Activated CD4-positive, alpha-beta T cell treated with anti-CD3 and anti-CD28 coated beads for 24 hours (primary cell): Measurements from ENCODE around the gene GNAL.
A peak's percentile ranks its signal among the peaks of the same experiment; 100 is the strongest.
"Not testable (repeated sequence)": the region's sequence is repeated elsewhere in the genome, so short reads cannot be mapped to it uniquely, and the experiment has no call there.

ENCODE experiments used
- DNase-seq, 2 donors: peaks; one replicate each; pipeline ENCODE4 v3.0.0-alpha.2; 2020; ENCODE audit warnings: low read depth in 2 of 2

The GNAL gene

DNA sequence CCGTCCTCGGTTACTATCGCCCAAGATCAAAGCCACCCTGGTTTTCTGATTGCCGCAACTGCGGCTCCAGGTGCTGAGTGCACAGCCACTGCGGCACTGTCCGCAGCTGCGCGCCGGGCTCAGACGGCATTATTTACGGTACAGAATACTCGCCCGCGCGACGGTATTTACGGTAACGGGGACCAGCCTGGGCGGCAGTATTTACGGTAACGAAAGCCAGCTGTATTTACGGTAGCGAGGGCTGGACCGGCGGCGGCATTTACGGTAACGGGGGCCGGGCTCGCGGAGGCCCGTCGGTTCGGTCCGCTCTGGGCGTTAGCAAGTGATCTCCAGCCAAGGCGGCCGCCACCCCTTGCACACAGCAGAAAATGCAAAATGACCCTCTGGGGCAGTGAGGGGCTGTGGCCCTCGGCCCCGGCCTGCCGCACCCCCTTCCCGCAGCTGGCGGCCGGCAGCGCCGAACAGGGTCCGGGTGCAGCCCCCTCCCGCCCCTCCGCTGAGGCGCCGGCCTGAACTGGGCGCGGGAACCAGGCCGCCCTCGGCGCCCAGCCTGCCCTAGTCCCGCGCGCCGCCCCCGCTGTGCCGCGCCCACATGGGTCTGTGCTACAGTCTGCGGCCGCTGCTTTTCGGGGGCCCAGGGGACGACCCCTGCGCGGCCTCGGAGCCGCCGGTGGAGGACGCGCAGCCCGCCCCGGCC lies at the start of gene GNAL:
TSS of gene GNAL (plus strand) at position 293 of the 697 bp plus-strand sequence. CDS start at position 593, 300 bp downstream.
- peak; percentile 46 to 56 for DNase-seq

DNA sequence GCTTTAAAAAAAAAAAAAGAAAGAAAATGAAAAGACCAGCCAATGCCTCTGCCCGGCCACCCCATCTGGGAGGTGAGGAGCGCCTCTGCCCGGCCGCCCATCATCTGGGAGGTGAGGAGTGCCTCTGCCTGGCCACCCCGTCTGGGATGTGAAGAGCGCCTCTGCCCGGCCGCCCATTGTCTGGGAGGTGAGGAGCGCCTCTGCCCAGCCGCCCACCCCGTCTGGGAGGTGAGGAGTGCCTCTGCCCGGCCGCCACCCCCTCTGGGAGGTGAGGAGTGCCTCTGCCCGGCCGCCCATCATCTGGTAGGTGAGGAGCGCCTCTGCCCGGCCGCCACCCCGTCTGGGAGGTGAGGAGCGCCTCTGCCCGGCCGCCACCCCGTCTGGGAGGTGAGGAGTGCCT lies 41.8 kb upstream of the GNAL start:
- DNase-seq = not testable (repeated sequence)

DNA sequence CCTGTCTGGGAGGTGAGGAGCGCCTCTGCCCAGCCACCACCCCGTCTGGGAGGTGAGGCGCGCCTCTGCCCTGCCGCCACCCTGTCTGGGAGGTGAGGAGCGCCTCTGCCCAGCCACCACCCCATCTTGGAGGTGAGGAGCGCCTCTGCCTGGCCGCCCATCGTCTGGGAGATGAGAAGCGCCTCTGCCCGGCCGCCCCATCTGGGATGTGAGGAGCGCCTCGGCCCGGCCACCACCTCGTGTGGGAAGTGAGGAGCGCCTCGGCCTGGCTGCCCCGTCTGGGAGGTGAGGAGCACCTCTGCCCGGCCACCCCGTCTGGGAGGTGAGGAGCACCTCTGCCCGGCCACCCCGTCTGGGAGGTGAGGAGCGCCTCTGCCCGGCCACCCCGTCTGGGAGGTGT lies 41.3 kb upstream of the GNAL start:
- not testable (repeated sequence) for DNase-seq

DNA sequence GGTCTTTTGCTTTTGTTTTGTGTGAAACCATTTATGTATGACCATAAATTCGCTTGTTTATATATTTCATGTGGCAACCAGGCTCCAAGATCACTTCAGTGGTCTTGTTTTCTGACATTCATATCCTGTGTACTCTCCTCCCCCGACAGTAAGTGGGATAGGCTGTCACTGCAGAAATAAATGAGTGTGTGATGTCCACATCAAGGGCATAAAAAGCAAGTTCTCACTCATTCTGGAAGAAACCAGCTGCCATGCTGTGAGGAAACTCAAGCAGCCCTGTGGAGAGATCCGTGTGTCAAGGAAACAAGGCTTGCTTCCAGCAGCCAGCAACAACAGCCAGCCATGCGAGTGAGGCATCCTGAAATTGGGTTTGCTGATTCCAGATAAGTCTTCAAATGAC lies 39.2 kb upstream of the GNAL start:
- DNase-seq = no peak

DNA sequence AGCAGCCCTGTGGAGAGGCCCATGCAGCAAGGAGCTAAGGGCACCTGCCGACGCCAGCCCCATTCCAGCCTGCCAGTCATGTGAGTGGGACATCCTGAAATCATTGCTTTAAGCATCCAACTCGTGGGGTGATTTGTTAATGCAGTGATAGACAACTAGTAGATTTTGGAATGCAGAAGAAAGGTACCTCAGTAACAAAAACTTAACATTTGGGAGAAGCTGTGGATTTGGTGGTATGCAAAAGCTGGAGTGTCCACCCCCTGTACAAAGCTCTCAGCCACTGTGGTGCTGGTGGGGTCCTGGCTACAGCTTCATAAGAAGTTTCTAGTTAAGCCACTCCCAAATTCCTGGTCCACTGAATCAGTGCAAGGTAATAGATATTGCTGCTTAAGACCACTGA lies 37.2 kb upstream of the GNAL start:
- DNase-seq = no peak

DNA sequence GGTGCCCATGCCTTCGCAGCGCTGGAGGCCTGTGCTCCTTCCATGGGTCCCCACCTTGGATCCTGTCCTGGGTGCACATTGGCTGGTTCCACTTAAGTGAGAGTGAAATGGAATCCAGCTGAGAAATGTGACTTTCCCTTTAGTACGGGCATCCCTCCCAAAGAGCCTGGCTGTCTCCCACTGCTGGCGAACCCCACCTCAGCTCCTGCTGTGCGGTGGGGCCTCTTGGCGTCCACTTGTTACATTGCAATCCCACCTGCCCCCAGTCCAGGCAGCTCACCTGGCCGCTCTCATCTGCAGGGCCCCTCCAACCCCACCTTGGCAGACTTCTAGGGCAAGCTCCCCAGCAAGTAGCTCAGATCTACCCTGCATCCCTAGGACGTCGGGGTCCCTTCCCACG lies 35.5 kb upstream of the GNAL start:
- DNase-seq = no peak

DNA sequence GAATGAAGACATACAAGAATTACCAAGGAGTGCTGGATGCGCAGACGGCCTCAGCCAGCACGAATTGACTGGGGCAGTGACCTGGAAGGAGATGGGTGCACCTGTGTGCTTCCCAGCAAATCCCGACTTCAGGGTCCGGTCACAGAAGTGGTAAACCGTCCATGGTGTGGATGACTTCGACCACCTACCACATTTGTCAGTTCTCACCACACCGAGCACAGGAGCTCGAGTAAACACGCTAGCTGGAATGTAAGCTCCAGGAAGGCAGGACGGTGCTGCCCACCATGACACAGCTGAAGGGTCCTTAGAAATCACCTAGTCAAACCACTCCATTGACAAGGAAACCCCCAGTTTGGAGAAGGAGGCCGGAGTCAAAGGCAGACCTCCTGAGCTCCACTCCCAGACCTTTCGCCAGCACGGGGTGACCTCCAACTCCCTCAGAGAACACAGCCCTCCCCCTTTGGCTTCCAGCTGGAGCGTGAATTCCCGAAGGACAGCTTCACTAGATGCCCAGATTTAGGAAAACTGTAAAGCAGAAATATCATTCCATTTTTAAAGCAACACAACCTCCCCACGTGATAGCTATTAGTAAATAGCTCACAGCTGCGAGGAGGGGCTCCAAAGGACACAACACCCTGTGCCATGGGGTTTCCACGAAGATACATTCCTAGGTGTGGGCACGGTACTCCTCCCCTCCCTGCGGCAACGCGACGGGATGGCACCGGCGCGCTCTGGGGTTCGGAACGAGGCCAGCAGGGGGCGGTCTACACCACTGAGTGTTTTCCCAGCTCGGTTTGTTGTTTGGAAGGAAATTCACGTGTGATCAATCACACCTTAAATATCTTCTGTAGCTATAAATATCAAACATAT lies 34.1 kb upstream of the GNAL start:
- peak; percentile 21 to 60 for DNase-seq

DNA sequence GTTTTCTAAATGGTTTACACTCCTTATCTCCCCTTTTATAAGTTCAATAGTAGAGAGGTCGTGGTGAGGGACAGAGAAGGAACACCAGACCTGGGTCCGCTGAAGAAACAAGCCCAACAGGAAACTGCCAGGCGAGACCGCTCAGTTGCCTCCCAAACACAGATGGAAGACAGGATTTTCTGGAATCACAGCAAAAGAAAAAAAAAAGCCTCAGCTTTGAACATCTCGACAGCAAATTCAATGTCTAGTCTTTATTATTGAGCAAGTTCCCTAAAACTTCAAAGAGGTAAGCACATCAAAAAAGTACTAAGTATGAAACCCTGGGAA lies 33.5 kb upstream of the GNAL start:
- DNase-seq = no peak

DNA sequence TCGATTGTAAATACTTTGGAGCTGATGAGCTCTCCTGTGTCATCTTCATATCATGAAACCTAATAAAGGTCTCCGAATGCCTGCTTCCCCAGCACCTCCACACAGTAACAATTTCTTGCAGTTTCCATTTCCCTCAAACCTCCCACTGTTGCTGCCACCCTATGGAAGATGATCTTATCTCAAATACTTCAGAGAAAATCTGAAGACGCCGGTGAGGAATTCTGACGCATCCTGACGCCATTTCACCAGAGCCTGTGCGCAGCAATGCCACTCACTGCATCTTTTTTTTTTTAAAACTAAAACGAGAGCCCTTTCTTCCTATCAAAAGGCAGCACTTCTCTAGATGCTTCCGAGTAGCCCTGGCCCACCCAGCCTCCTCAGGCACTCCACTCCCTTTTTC lies 31.9 kb upstream of the GNAL start:
- no peak for DNase-seq

DNA sequence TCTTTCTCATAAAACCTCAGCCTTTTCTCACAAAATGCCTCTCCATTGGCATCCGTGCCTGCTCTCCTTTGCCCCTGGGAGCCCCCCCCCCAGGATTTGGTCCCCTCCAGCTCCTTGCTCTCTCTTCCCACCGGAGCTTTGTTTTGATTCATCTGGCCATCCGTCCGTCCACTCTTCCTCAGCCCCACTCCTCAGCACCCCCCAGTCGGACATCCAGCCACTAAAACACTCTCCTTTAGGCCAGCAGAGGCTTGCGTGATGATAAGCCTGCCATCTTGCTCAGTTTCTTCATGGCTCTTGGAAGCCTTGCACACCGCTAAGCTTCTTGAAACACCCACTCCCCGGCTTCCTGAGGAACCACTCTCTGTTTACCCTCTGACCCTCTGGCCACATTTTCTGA lies 31.5 kb upstream of the GNAL start:
- no peak for DNase-seq

DNA sequence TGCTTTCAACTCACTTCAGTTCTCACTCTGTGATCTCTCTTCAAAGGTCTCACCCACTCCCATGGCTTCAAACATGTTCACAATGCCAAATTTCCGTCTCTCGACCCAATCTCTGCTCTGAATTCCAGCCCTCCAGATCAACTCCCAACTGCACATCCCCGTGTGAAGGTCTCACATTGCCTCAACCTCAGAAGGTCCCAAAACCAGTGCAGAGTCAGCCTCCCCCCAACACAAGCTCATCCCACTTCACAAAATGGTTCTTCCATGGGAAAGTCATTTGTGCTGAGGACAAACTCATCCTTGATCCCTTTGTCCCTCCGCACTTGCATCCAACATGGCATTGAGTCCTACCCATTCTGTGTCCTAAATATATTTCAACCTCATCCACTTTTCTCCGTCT lies 31.0 kb upstream of the GNAL start:
- no peak for DNase-seq

DNA sequence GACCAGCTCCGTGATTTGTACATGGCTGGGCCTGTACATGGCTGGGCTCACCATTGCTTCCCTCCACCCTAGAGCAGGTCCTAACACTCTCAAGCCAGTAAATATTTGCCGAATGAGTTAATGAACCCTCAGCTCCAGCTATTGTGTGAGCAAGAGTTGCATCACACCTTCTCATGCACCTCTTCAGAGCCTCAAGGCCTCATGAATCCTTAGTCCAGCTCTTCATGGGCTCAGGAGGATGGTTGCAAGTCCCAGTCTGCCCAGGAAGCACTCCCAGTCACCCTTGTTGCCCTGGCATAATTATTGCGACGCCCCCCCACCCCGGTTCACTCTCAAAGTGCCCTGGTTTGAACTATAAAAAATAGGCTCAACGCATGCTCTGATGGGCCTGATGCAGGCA lies 30.1 kb upstream of the GNAL start:
- no peak for DNase-seq

DNA sequence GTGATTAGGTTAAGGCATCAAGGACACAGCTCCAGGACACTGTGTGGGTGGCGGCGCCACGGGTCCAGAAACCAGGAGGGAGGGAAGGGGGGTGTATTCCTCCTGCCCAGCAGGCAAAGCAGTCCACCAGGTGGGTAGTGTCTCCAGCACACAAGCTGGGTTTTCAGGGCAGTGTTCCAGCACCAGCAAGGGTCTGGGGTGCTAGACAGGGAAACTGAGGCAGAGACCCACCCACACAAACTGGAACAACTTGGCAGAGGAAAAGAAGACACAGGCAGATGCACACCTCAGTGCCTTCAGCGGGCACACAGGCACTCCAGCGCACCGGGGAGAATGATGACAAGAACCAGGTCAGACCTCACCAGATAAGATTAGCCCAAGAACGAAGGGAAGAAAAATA lies 28.4 kb upstream of the GNAL start:
- DNase-seq = no peak

DNA sequence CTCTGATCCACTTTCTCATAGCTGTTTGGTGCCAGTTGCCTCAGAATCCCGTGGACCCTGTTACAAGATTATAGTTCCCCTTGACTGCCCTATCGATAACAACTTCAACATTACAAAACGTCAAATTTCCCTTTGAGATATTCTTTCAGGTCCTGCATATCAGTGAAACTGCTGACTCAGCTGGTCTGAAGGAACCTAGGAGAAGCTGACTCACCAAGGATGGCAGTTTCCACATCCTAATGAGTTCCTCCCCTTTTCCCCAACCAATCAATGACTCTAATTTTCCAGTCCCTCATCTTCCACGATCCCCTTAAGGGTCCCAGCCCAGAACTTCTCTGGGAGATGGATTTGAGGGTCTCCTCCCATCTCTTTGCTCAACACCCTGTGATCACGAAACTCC lies 27.6 kb upstream of the GNAL start:
- DNase-seq = no peak

DNA sequence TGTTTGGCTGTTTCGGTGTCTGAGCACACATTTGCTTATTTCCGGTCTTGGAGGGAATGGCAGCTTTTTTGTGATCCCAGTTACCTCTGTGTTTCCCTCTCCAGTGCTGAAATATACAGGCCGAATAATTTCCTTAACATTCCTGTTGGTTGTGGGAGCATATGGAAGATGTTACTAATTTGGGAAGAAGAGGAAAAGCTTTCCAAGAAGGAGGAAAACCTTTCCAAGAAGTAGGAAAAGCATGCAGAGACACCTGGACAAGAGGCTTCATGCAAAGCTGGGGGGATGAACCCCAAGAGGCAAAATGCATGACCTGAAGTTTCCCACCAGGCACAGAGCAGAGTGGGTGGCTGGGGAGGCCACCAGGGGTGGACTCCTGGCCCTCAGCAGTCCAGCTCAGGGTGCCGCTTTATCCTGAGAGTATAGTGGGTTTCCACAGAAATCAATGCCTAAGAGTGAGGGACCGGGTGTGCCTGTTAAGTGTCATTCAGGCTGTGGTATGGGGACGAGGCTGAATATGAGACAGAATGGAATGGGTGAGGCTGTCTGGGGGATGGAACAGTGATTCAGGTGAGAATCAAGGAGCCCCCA lies 25.5 kb upstream of the GNAL start:
- DNase-seq = no peak

DNA sequence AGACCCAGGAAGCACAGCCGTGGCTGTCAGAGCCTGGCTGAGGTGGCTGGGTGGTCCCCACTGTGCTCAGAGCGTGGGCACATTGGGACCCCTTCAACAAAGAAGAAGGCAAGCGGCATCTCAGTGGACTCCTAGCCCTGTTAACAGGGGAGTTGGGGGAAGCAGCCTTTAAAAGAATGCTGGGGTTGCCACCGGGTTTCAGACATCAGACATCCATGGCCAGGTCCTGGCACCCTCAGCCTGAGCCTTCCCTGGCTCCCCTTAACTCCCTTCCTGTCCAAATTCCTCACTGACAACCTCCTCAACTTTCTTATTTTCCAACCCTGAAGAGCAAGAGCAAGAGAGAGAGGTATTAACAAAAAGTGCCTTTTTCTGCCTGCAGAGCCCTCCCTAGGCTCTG lies 24.8 kb upstream of the GNAL start:
- no peak for DNase-seq

DNA sequence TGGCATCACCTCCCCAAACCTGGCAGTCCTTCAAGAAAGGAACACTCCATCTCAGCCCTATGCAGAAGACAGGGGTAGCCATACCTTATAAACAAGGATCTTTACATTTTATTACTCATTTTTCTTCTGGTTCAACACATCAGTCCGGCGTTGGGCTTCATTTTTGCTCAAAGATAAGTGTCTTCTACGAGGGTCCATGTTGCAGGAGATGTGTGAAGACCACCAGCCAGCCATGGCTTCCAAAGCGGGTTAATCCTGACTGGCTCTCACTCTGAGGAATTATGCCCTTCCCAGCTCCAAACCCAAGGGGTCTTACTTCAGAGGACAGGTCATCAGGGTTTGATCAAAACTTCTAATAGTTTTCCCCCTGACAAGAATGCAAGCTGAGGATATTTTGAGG lies 23.9 kb upstream of the GNAL start:
- DNase-seq = no peak

DNA sequence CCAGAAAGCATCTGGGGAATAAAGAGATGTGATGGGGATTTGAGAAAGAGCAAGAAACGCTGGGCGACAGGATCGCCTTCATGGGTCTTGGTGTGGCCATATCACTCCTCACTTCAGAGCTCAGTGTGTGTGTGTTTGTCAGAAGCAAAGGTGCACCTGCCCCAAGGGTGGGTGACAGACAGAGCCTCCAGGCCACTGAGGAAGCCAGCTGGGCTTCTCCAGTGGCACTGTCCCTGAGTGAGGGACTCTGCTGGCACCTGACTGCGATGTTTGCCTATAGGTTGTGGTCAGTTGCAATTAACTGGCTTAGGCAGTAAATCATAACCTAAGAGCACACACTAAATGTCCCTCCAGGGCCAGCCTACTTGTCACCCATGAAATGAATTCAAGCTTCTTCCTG lies 23.5 kb upstream of the GNAL start:
- DNase-seq = no peak

DNA sequence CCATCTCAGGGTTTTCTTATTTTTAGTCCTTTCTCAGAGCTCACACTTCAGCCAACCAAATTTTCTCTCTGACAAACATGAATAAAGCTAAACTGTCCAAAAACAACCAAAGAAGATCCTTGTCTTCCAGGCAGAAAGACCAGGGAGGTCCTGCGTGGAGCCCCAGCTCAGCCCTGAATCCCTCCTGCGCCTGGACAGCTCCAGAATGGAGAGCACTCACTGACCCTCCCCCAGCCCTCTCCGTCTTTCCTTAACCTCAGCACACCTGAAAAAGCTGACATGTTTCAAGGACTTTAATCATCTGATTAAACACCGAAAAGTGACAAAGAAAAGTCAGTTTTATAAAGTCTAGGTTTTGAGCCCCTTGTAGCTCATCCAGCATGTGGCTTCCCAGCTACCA lies 22.9 kb upstream of the GNAL start:
- no peak for DNase-seq

DNA sequence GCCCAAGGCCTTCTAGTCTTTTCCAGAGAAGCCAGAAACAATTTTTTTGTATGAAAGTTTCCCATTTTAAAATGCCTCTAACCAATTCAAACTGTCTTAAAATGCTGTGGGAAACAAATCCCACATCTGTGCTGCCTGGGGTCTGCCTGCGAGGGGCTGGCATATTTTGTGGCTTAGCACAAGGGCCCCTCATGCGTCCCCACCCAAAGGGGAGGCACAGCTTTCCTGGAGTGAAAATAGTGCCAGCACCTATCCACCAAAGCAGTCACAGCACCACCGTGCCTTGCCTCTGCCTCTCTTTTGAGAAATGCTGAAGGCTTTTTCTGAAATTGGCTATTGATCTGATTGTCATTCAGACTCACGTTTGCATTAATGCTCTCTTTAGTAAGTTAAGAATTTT lies 22.2 kb upstream of the GNAL start:
- DNase-seq = no peak

DNA sequence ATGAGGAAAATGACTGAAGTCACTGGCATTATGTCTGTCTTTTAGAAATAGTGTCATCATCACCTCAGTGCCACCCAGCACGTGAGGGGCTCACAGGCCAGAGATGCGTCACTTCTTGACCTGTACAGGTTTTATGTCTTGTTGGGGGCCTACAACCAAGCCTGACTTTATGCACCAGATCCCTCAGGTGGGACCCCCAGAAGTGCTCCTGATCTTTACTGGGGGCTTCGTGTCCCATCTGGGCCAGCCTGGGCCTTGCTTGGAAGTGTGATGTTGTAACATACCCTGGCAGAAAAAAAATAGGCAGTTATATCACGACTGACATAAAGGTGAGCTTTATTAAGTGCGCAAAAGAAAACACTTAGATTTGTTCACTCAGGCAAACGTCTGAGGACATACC lies 21.5 kb upstream of the GNAL start:
- DNase-seq = no peak

DNA sequence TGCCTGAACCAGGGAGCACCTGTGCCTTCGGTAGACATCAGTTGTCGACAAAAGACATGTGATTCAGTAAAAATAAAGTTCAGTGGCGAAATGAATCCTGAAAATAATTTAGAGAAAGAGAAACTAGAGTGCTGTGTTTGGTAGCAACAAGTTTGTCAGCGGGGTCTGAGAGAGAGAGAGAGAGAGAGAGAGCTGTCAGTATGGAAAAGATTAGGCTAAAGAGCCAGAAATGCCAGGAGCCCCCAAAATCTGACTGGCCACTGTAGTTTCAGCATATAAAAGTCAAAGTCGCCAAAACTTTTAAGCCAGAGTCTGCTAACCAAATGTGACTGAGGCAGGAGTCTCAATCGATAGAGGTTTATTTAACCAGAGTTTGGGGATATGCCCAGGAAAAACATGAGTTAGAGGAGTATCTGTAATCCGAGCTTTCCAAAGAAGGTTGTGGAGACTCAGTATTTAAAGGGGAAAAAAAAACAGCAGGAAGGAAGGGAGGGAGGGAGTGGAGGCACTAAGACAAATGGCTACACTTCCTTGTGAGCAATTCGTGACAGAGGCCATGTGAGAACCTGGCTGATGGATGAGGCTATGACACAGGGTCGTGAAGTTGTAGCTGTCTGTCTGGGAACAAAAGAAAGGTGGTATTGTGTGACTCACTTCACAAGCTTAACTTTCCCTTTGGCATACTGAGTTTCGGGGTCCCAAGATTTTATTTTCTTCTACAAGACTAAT lies 20.5 kb upstream of the GNAL start:
- no peak for DNase-seq
